Gastroesophageal sphincter (tissue), 4 donors: ENCODE results near the gene DVL2. TPM values are rescaled to one million over a fixed set of nuclear protein-coding genes. Genes with fewer than 3 reads are reported as not detected.
"Not testable (repeated sequence)": the region's sequence is repeated elsewhere in the genome, so short reads cannot be mapped to it uniquely, and the experiment has no call there.

ENCODE experiments used
- ATAC-seq: fragments of 150-250 bp; one replicate; pipeline ENCODE4 v1.9.1; 2016; ENCODE audit warnings: mild to moderate bottlenecking, moderate library complexity
- H3K27ac ChIP-seq, 4 donors: fragments of 200-600 bp; sonication (generic) in 3 of 4; 1 replicate in 3 of 4; 2 replicates in 1 of 4; pipeline ENCODE4 v1.5.1; 2016 to 2019
- H3K27me3 ChIP-seq: fragments of 200-600 bp; sonication (generic); one replicate; pipeline ENCODE4 v1.5.1; 2019
- H3K36me3 ChIP-seq, 2 donors: fragments of 200-600 bp; sonication (generic); one replicate each; pipeline ENCODE4 v1.5.1; 2019; ENCODE audit warnings: control low read depth in 1 of 2
- H3K4me1 ChIP-seq, 3 donors: fragments of 200-600 bp; sonication (generic); 1 replicate in 2 of 3; 2 replicates in 1 of 3; pipeline ENCODE4 v1.5.1; 2016 to 2019; ENCODE audit warnings: control low read depth in 2 of 3
- H3K4me3 ChIP-seq, 2 donors: fragments of 200-600 bp; sonication (generic); one replicate each; pipeline ENCODE4 v1.5.1; 2019; ENCODE audit warnings: mild to moderate bottlenecking in 1 of 2, moderate library complexity in 1 of 2
- H3K9me3 ChIP-seq, 3 donors: fragments of 200-600 bp; sonication (generic); one replicate each; pipeline ENCODE4 v1.5.1; 2017 to 2019; ENCODE audit warnings: control low read depth in 2 of 3
- CTCF ChIP-seq, 4 experiments: fragments of 200-600 bp in 2 of 4; fragments of 450-650 bp in 2 of 4; sonication (generic) in 1 of 4; IDR thresholded peaks; one replicate each; pipeline ENCODE4 v1.5.1; 2017 to 2019; ENCODE audit warnings: antibody characterized with exemption in 4 of 4, mild to moderate bottlenecking in 2 of 4, moderate library complexity in 2 of 4
- EP300 ChIP-seq: sonication (generic); formaldehyde crosslinking; IDR thresholded peaks from one replicate; pipeline ENCODE4 v1.6.1; 2017; ENCODE audit warnings: antibody characterized with exemption, mild to moderate bottlenecking
- POLR2A ChIP-seq, 2 donors: fragments of 450-650 bp; IDR thresholded peaks; one replicate each; pipeline ENCODE4 v1.6.1; 2017; ENCODE audit warnings: antibody characterized with exemption in 2 of 2, mild to moderate bottlenecking in 2 of 2, moderate library complexity in 1 of 2
- POLR2AphosphoS5 ChIP-seq: sonication (generic); formaldehyde crosslinking; IDR thresholded peaks from one replicate; pipeline ENCODE4 v1.6.1; 2017; ENCODE audit warnings: antibody characterized with exemption
- WGBS, 2 donors: methylation state at CpG; one replicate each; pipeline ENCODE4 v1.1.5; 2018; ENCODE audit warnings: low coverage in 1 of 2; 5-methylcytosine and 5-hydroxymethylcytosine counted together
- total RNA-seq, 4 donors: library from RNA; depleted of rRNA; stranded (reverse); fragments of >200 nt; gene quantifications; one replicate each; pipeline ENCODE4 v1.1.0, GENCODE V29; 2016

The DVL2 gene
- total RNA-seq, 4 donors from 2014 or later, result 33.0 to 53.9 (median 45.0) TPM

GRCh38 chr17:7248796-7249195 is 14.5 kb upstream of the DVL2 start:
- peaks cover 5 to 66% (median 28%) of the 10 kb centered on the region in 3 donors for H3K4me1 ChIP-seq
- H3K9me3 ChIP-seq, result no peaks in the 10 kb centered on the region
- no peak for ATAC-seq
- peaks cover 0 to 34% of the 10 kb centered on the region in 2 donors for H3K36me3 ChIP-seq
- WGBS, 2 donors, result 60% methylated on average over 1 of the region's 4 CpGs; no CpG with 5 or more reads in 1 of the 2 donors
- no peaks in the 10 kb centered on the region for H3K27me3 ChIP-seq
- H3K4me3 ChIP-seq, result no peak overlapping the region
- H3K27ac ChIP-seq, result no peak overlapping the region
- no peak for TF ChIP-seq POLR2AphosphoS5
- TF ChIP-seq CTCF (IDR thresholded peaks at IDR 0.05), result no peak
- no peak for TF ChIP-seq POLR2A (IDR thresholded peaks at IDR 0.05)
- TF ChIP-seq EP300, result no peak

- Histone ChIP-seq H3K27ac (no peak overlapping the region), H3K4me1 (peaks cover 5 to 60% (median 25%) of the 10 kb centered on the region in 3 donors), H3K27me3 (no peaks in the 10 kb centered on the region), H3K4me3 (no peak overlapping the region), H3K9me3 (no peaks in the 10 kb centered on the region), H3K36me3 (peaks cover 0 to 37% of the 10 kb centered on the region in 2 donors)
- ATAC-seq, result no peak
- TF ChIP-seq CTCF (IDR thresholded peaks at IDR 0.05), result no peak
- no peak for TF ChIP-seq POLR2A (IDR thresholded peaks at IDR 0.05)
- TF ChIP-seq POLR2AphosphoS5, result no peak
- no peak for TF ChIP-seq EP300
- 93 to 100% methylated on average over 1 to 2 of the region's 5 CpGs for WGBS, 2 donors
Measured at GRCh38 chr17:7246779-7247178, 12.5 kb upstream of the DVL2 start.

GRCh38 chr17:7243838-7244237 is 9.5 kb upstream of the DVL2 start:
- H3K27ac ChIP-seq, result peak overlapping the region in 3 of 4 donors; percentile 94 to 98 (median 98)
- peak overlapping the region in 1 of 2 donors; percentile 87 for H3K4me3 ChIP-seq
- WGBS, 2 donors, result 58 to 65% methylated on average over 2 to 3 of the region's 10 CpGs
- peaks cover 8 to 60% (median 27%) of the 10 kb centered on the region in 3 donors for H3K4me1 ChIP-seq
- not testable (repeated sequence) for H3K9me3 ChIP-seq, ATAC-seq, H3K27me3 ChIP-seq
- peaks cover 0 to 51% of the 10 kb centered on the region in 2 donors for H3K36me3 ChIP-seq

- WGBS, 2 donors, result 38% methylated on average over 1 of the region's 2 CpGs; no CpG with 5 or more reads in 1 of the 2 donors
- H3K27me3 ChIP-seq, result no peaks in the 10 kb centered on the region
- peak overlapping the region; percentile 78 to 87 for H3K4me3 ChIP-seq
- H3K9me3 ChIP-seq, result no peaks in the 10 kb centered on the region
- peak overlapping the region; percentile 80 to 98 (median 96) for H3K27ac ChIP-seq
- peaks cover 8 to 55% (median 25%) of the 10 kb centered on the region in 3 donors for H3K4me1 ChIP-seq
- no peak for ATAC-seq
- H3K36me3 ChIP-seq, result peaks cover 0 to 51% of the 10 kb centered on the region in 2 donors
- TF ChIP-seq EP300, result no peak
- no peak for TF ChIP-seq POLR2A (IDR thresholded peaks at IDR 0.05)
- no peak for TF ChIP-seq CTCF (IDR thresholded peaks at IDR 0.05)
- no peak for TF ChIP-seq POLR2AphosphoS5
Measured at GRCh38 chr17:7243453-7243729, 9.1 kb upstream of the DVL2 start.

GRCh38 chr17:7242717-7243452 is 8.6 kb upstream of the DVL2 start:
- peak; percentile 40 for ATAC-seq
- TF ChIP-seq CTCF (IDR thresholded peaks at IDR 0.05) (peak in 2 of 4 experiments; percentile 14 to 27), POLR2A (IDR thresholded peaks at IDR 0.05) (peak; percentile 69), EP300 (no peak), POLR2AphosphoS5 (peak; percentile 96)
- WGBS, 2 donors, result 1 to 2% methylated on average over 25 to 27 of the region's 49 CpGs
- peak overlapping the region; percentile 80 to 98 (median 96) for H3K27ac ChIP-seq
- no peaks in the 10 kb centered on the region for H3K9me3 ChIP-seq
- no peaks in the 10 kb centered on the region for H3K27me3 ChIP-seq
- peak overlapping the region; percentile 78 to 87 for H3K4me3 ChIP-seq
- H3K4me1 ChIP-seq, result peaks cover 8 to 52% (median 25%) of the 10 kb centered on the region in 3 donors
- peaks cover 0 to 51% of the 10 kb centered on the region in 2 donors for H3K36me3 ChIP-seq
